T-cell (primary cell): ENCODE data around the gene ASS1. TPM values are rescaled to one million over a fixed set of nuclear protein-coding genes. Genes with fewer than 3 reads are reported as not detected.

Experiments
- ATAC-seq, 4 experiments: fragments of 200-7000 bp in 3 of 4; fragments of 150-1000 bp in 1 of 4; cut with Tn5 transposase; replicated peaks in 1 of 4; 1 replicate in 3 of 4; 2 replicates in 1 of 4; pipeline ENCODE4 v1.10.0; 2021; ENCODE audit warnings: moderate library complexity in 3 of 4, mild to moderate bottlenecking in 2 of 4, moderate number of reproducible peaks in 1 of 4
- CTCF ChIA-PET, 2 donors: fragments of 300-600 bp; sonication (Branson Sonifier 250); formaldehyde crosslinking; loops; one replicate each; lab custom pipeline; 2022; ENCODE audit warnings: antibody characterized with exemption in 2 of 2; lab: Charles Lee
- POLR2A ChIA-PET, 2 donors: fragments of 300-600 bp; sonication (Branson Sonifier 250); formaldehyde crosslinking; loops; one replicate each; lab custom pipeline; 2022; ENCODE audit warnings: antibody characterized with exemption in 2 of 2; lab: Charles Lee
- DNase-seq, 35 experiments: peaks; one replicate each; pipeline versions ENCODE4 v3.0.0 to v3.0.0-alpha.2; 2013 to 2023
- H3K27ac ChIP-seq: one replicate; pipeline ENCODE4 v1.5.1; 2013; ENCODE audit warnings: low read length
- H3K27me3 ChIP-seq, 2 experiments: replicated peaks in 1 of 2; 1 replicate in 1 of 2; 2 replicates in 1 of 2; pipeline versions ENCODE4 v1.6.1 to v1.7.0; 2013; ENCODE audit warnings: low read length in 1 of 2, mixed read lengths in 1 of 2; ENCODE audit not compliant: control insufficient read depth in 2 of 2, insufficient read depth in 2 of 2; ENCODE audit errors: extremely low read depth in 1 of 2
- H3K36me3 ChIP-seq, 2 donors: 1 replicate in 1 of 2; 2 replicates in 1 of 2; pipeline versions ENCODE4 v1.6.1 to v1.7.0; 2013; ENCODE audit warnings: low read length in 1 of 2; ENCODE audit not compliant: control insufficient read depth in 2 of 2, insufficient read depth in 1 of 2; ENCODE audit errors: extremely low read depth in 1 of 2
- H3K4me1 ChIP-seq, 2 experiments: 1 replicate in 1 of 2; 2 replicates in 1 of 2; pipeline versions ENCODE4 v1.6.1 to v1.7.0; 2013; ENCODE audit warnings: low read length in 2 of 2, mixed read lengths in 1 of 2; ENCODE audit not compliant: insufficient read depth in 2 of 2, control insufficient read depth in 1 of 2; ENCODE audit errors: extremely low read depth in 1 of 2
- H3K4me3 ChIP-seq, 2 donors: 1 replicate in 1 of 2; 2 replicates in 1 of 2; pipeline versions ENCODE4 v1.5.1 to v1.7.0; 2013; ENCODE audit warnings: mild to moderate bottlenecking in 2 of 2, low read length in 1 of 2, moderate library complexity in 1 of 2; ENCODE audit not compliant: control insufficient read depth in 1 of 2; ENCODE audit errors: extremely low read depth in 1 of 2
- H3K9me3 ChIP-seq: 2 replicates; pipeline ENCODE4 v1.7.0; 2013
- H3K27ac Mint-ChIP-seq, 2 donors: one replicate each; pipeline ENCODE4 v1.8.0; 2020 to 2021; ENCODE audit warnings: mild to moderate bottlenecking in 2 of 2, mixed read lengths in 2 of 2
- H3K27me3 Mint-ChIP-seq, 2 donors: one replicate each; pipeline ENCODE4 v1.8.0; 2021 to 2022; ENCODE audit warnings: mixed read lengths in 2 of 2
- H3K36me3 Mint-ChIP-seq: one replicate; pipeline ENCODE4 v1.8.0; 2021; ENCODE audit warnings: mixed read lengths
- H3K4me1 Mint-ChIP-seq, 3 donors: one replicate each; pipeline ENCODE4 v1.8.0; 2020 to 2022; ENCODE audit warnings: mixed read lengths in 3 of 3, mild to moderate bottlenecking in 1 of 3
- H3K4me3 Mint-ChIP-seq, 3 donors: one replicate each; pipeline ENCODE4 v1.8.0; 2020 to 2022; ENCODE audit warnings: mild to moderate bottlenecking in 3 of 3, mixed read lengths in 3 of 3, moderate library complexity in 3 of 3
- H3K9me3 Mint-ChIP-seq, 3 donors: one replicate each; pipeline ENCODE4 v1.8.0; 2020 to 2022; ENCODE audit warnings: mixed read lengths in 3 of 3
- WGBS: methylation state at CpG from one replicate; pipeline ENCODE4 v1.1.5; 2013; ENCODE audit warnings: missing lambda C conversion rate; ENCODE audit not compliant: insufficient coverage; 5-methylcytosine and 5-hydroxymethylcytosine counted together
- total RNA-seq, 35 experiments: library from RNA in 6 of 35; stranded (reverse) in 6 of 35; fragments of 120-200 nt in 1 of 35; gene quantifications; one replicate each; pipeline versions ENCODE4 v1.2.1 to v1.2.4 and lab custom pipeline; 2013 to 2026

ASS1 gene
- total RNA-seq, 5 donors from 2014 or later (not counting 1 experiment from before 2014, with no cell fraction given), result 0.92 to 2.1 (median 1.2) TPM; not detected in 2

- H3K4me3 Mint-ChIP-seq, result no peak overlapping the region
- ChIA-PET CTCF (interaction anchor here in 1 of 2 donors (0.6 to 0.7 kb wide), 3 partner anchors 208 to 238 kb away, joined by 3 read pairs; no protein-coding TSS in a partner anchor), POLR2A (interaction anchor here in 1 of 2 donors (0.6 kb wide), 1 partner anchor 627 kb away, joined by 3 read pairs; no protein-coding TSS in a partner anchor)
- Histone ChIP-seq H3K27me3 (peaks cover 0 to 67% of the 10 kb centered on the region in 2 experiments), H3K4me3 (no peak overlapping the region), H3K27ac (no peak overlapping the region), H3K9me3 (no peaks in the 10 kb centered on the region), H3K4me1 (no peaks in the 10 kb centered on the region), H3K36me3 (no peaks in the 10 kb centered on the region)
- DNase-seq (no peak), ATAC-seq (no peak)
- peaks cover 0 to 4% (median 0%) of the 10 kb centered on the region in 3 donors for H3K4me1 Mint-ChIP-seq
- 80% methylated on average over 17 of the region's 23 CpGs for WGBS
- H3K27ac Mint-ChIP-seq, result no peak overlapping the region
- no peaks in the 10 kb centered on the region for H3K36me3 Mint-ChIP-seq
- peaks cover 13 to 32% of the 10 kb centered on the region in 2 donors for H3K27me3 Mint-ChIP-seq
- no peaks in the 10 kb centered on the region for H3K9me3 Mint-ChIP-seq
Observed at GRCh38 chr9:130458027-130458803, 13.5 kb downstream of the ASS1 start.

GRCh38 chr9:130458804-130459067, 14.0 kb downstream of the ASS1 start:
- WGBS, result 87% methylated on average over 5 of the region's 5 CpGs
- H3K4me3 Mint-ChIP-seq, result no peak overlapping the region
- POLR2A ChIA-PET, result no interaction called here

GRCh38 chr9:130459151-130459550, 14.4 kb downstream of the ASS1 start:
- 90% methylated on average over 4 of the region's 8 CpGs for WGBS
- Mint-ChIP-seq H3K27ac (no peak overlapping the region), H3K4me3 (no peak overlapping the region), H3K9me3 (no peaks in the 10 kb centered on the region), H3K36me3 (no peaks in the 10 kb centered on the region), H3K27me3 (peaks cover 18 to 32% of the 10 kb centered on the region in 2 donors), H3K4me1 (peaks cover 0 to 4% (median 0%) of the 10 kb centered on the region in 3 donors)
- DNase-seq (no peak), ATAC-seq (no peak)
- Histone ChIP-seq H3K9me3 (no peaks in the 10 kb centered on the region), H3K27ac (no peak overlapping the region), H3K4me1 (no peaks in the 10 kb centered on the region), H3K27me3 (peaks cover 0 to 66% of the 10 kb centered on the region in 2 experiments), H3K36me3 (no peaks in the 10 kb centered on the region), H3K4me3 (no peak overlapping the region)
- ChIA-PET CTCF (interaction anchor here in 1 of 2 donors (0.7 kb wide), 1 partner anchor 237 kb away, joined by 3 read pairs; no protein-coding TSS in a partner anchor), POLR2A (no interaction called here)

More at GRCh38 chr9:130458804-130459067, 14.0 kb downstream of the ASS1 start:
- Histone ChIP-seq H3K4me3 (no peak overlapping the region), H3K27me3 (peaks cover 0 to 67% of the 10 kb centered on the region in 2 experiments), H3K9me3 (no peaks in the 10 kb centered on the region), H3K36me3 (no peaks in the 10 kb centered on the region), H3K27ac (no peak overlapping the region), H3K4me1 (no peaks in the 10 kb centered on the region)
- CTCF ChIA-PET, result interaction anchor here in 1 of 2 donors (0.7 kb wide), 1 partner anchor 238 kb away, joined by 3 read pairs; no protein-coding TSS in a partner anchor
- H3K27me3 Mint-ChIP-seq, result peaks cover 14 to 30% of the 10 kb centered on the region in 2 donors
- H3K27ac Mint-ChIP-seq, result no peak overlapping the region
- DNase-seq, result no peak
- ATAC-seq, result no peak
- H3K9me3 Mint-ChIP-seq, result no peaks in the 10 kb centered on the region
- H3K4me1 Mint-ChIP-seq, result peaks cover 0 to 4% (median 0%) of the 10 kb centered on the region in 3 donors
- H3K36me3 Mint-ChIP-seq, result no peaks in the 10 kb centered on the region

- WGBS, result 72% methylated on average over 9 of the region's 11 CpGs
- POLR2A ChIA-PET, result no interaction called here
Observed at GRCh38 chr9:130459941-130460669, 15.3 kb downstream of the ASS1 start.

GRCh38 chr9:130461218-130461630, 16.5 kb downstream of the ASS1 start:
- peaks cover 0 to 4% (median 0%) of the 10 kb centered on the region in 3 donors for H3K4me1 Mint-ChIP-seq
- ChIA-PET POLR2A (no interaction called here), CTCF (interaction anchor here in 1 of 2 donors (0.6 to 1.0 kb wide), 2 partner anchors 218 to 221 kb away, joined by 3 to 7 read pairs; no protein-coding TSS in a partner anchor)
- ATAC-seq (peak; percentile 55 to 68 (median 62)), DNase-seq (peak; percentile 12 to 82 (median 60))
- no peaks in the 10 kb centered on the region for H3K4me1 ChIP-seq
- H3K4me3 Mint-ChIP-seq, result no peak overlapping the region
- H3K4me3 ChIP-seq, result no peak overlapping the region
- H3K27ac ChIP-seq, result no peak overlapping the region
- no peak overlapping the region for H3K27ac Mint-ChIP-seq
- H3K36me3 Mint-ChIP-seq, result no peaks in the 10 kb centered on the region
- no peaks in the 10 kb centered on the region for H3K9me3 Mint-ChIP-seq
- 13% methylated on average over 16 of the region's 22 CpGs for WGBS
- H3K27me3 Mint-ChIP-seq, result peaks cover 21 to 40% of the 10 kb centered on the region in 2 donors
- no peaks in the 10 kb centered on the region for H3K9me3 ChIP-seq
- H3K27me3 ChIP-seq, result peaks cover 0 to 74% of the 10 kb centered on the region in 2 experiments
- no peaks in the 10 kb centered on the region for H3K36me3 ChIP-seq

More at GRCh38 chr9:130459941-130460669, 15.3 kb downstream of the ASS1 start:
- ATAC-seq, result no peak
- H3K4me1 Mint-ChIP-seq, result peaks cover 0 to 4% (median 0%) of the 10 kb centered on the region in 3 donors
- DNase-seq, result no peak
- H3K4me3 ChIP-seq, result no peak overlapping the region
- H3K27ac ChIP-seq, result no peak overlapping the region
- H3K9me3 Mint-ChIP-seq, result no peaks in the 10 kb centered on the region
- H3K9me3 ChIP-seq, result no peaks in the 10 kb centered on the region
- no peaks in the 10 kb centered on the region for H3K36me3 ChIP-seq
- peaks cover 21 to 37% of the 10 kb centered on the region in 2 donors for H3K27me3 Mint-ChIP-seq
- no peak overlapping the region for H3K4me3 Mint-ChIP-seq
- CTCF ChIA-PET, result interaction anchor here (0.6 to 1.0 kb wide), 6 partner anchors 168 to 410 kb away, joined by 3 to 8 read pairs (median 4); no protein-coding TSS in a partner anchor
- H3K36me3 Mint-ChIP-seq, result no peaks in the 10 kb centered on the region
- no peaks in the 10 kb centered on the region for H3K4me1 ChIP-seq
- peak overlapping the region in 1 of 2 donors; percentile 40 for H3K27ac Mint-ChIP-seq
- H3K27me3 ChIP-seq, result peaks cover 0 to 69% of the 10 kb centered on the region in 2 experiments

GRCh38 chr9:130461731-130462130, 17.0 kb downstream of the ASS1 start:
- no peaks in the 10 kb centered on the region for H3K4me1 ChIP-seq
- Mint-ChIP-seq H3K27me3 (peaks cover 21 to 45% of the 10 kb centered on the region in 2 donors), H3K4me1 (peaks cover 0 to 4% (median 0%) of the 10 kb centered on the region in 3 donors), H3K27ac (no peak overlapping the region), H3K4me3 (no peak overlapping the region), H3K36me3 (no peaks in the 10 kb centered on the region), H3K9me3 (no peaks in the 10 kb centered on the region)
- H3K4me3 ChIP-seq, result no peak overlapping the region
- ChIA-PET CTCF (no interaction called here), POLR2A (no interaction called here)
- H3K27ac ChIP-seq, result no peak overlapping the region
- DNase-seq, result no peak
- WGBS, result 67% methylated on average over 3 of the region's 11 CpGs
- H3K36me3 ChIP-seq, result no peaks in the 10 kb centered on the region
- H3K9me3 ChIP-seq, result no peaks in the 10 kb centered on the region
- ATAC-seq, result no peak
- peaks cover 0 to 79% of the 10 kb centered on the region in 2 experiments for H3K27me3 ChIP-seq
